H9 (cell line): ENCODE data around the gene CRY2. TPM values are rescaled to one million over a fixed set of nuclear protein-coding genes. Genes with fewer than 3 reads are reported as not detected.
A peak's percentile ranks its signal among the peaks of the same experiment; 100 is the strongest.

ENCODE experiments used
- DNase-seq: peaks from one replicate; pipeline ENCODE4 v3.0.0-alpha.2; 2017
- H2AFZ ChIP-seq: one replicate; pipeline ENCODE4 v1.6.1; 2013; ENCODE audit warnings: mild to moderate bottlenecking, low read length, control low read depth, moderate library complexity
- H2AK5ac ChIP-seq: 2 replicates; pipeline ENCODE4 v1.6.1; 2013; ENCODE audit warnings: low read length, control low read depth, mixed read lengths; ENCODE audit not compliant: insufficient read length
- H2BK120ac ChIP-seq: one replicate; pipeline ENCODE4 v1.6.1; 2013; ENCODE audit warnings: low read depth, mild to moderate bottlenecking, low read length, control low read depth, inconsistent platforms; ENCODE audit not compliant: poor library complexity, severe bottlenecking
- H2BK12ac ChIP-seq: 2 replicates; pipeline ENCODE4 v1.6.1; 2013; ENCODE audit warnings: low read length, control low read depth, mixed read lengths, low read depth; ENCODE audit not compliant: insufficient read length
- H2BK15ac ChIP-seq: 2 replicates; pipeline ENCODE4 v1.6.1; 2013; ENCODE audit warnings: low read depth, low read length, control low read depth
- H2BK20ac ChIP-seq: one replicate; pipeline ENCODE4 v1.6.1; 2013; ENCODE audit warnings: low read depth, mild to moderate bottlenecking, low read length, control low read depth, inconsistent platforms; ENCODE audit not compliant: poor library complexity, severe bottlenecking
- H2BK5ac ChIP-seq: 2 replicates; pipeline ENCODE4 v1.6.1; 2013; ENCODE audit warnings: low read length, control low read depth, mixed read lengths; ENCODE audit not compliant: insufficient read length
- H3K14ac ChIP-seq: 2 replicates; pipeline ENCODE4 v1.6.1; 2013; ENCODE audit warnings: low read length, control low read depth; ENCODE audit not compliant: insufficient read depth
- H3K18ac ChIP-seq: 2 replicates; pipeline ENCODE4 v1.6.1; 2013; ENCODE audit warnings: low read depth, mild to moderate bottlenecking, mixed read lengths, low read length, control low read depth; ENCODE audit not compliant: insufficient read length
- H3K23ac ChIP-seq: 2 replicates; pipeline ENCODE4 v1.6.1; 2013; ENCODE audit warnings: low read length, control low read depth, mixed read lengths, low read depth; ENCODE audit not compliant: insufficient read length
- H3K23me2 ChIP-seq: 2 replicates; pipeline ENCODE4 v1.6.1; 2013; ENCODE audit warnings: low read depth, mild to moderate bottlenecking, mixed read lengths, low read length, control low read depth; ENCODE audit not compliant: insufficient read length, poor library complexity, severe bottlenecking
- H3K27ac ChIP-seq: 2 replicates; pipeline ENCODE4 v1.5.1; 2013; ENCODE audit warnings: low read length, control low read depth, mixed read lengths, low read depth; ENCODE audit not compliant: insufficient read length
- H3K27me3 ChIP-seq: 2 replicates; pipeline ENCODE4 v1.6.1; 2013; ENCODE audit warnings: low read length, control low read depth, inconsistent platforms; ENCODE audit not compliant: insufficient read depth
- H3K4ac ChIP-seq: 2 replicates; pipeline ENCODE4 v1.6.1; 2013; ENCODE audit warnings: low read depth, mild to moderate bottlenecking, control low read depth, inconsistent platforms, low read length, moderate library complexity
- H3K4me1 ChIP-seq: 2 replicates; pipeline ENCODE4 v1.6.1; 2013; ENCODE audit warnings: low read length, control low read depth, inconsistent platforms; ENCODE audit not compliant: insufficient read depth
- H3K4me2 ChIP-seq: 2 replicates; pipeline ENCODE4 v1.6.1; 2013; ENCODE audit warnings: low read length, control low read depth, mixed read lengths; ENCODE audit not compliant: insufficient read length, insufficient read depth
- H3K56ac ChIP-seq: 2 replicates; pipeline ENCODE4 v1.6.1; 2013; ENCODE audit warnings: low read depth, mild to moderate bottlenecking, mixed read lengths, low read length, control low read depth; ENCODE audit not compliant: insufficient read length
- H3K79me1 ChIP-seq: 2 replicates; pipeline ENCODE4 v1.6.1; 2013; ENCODE audit warnings: low read depth, mild to moderate bottlenecking, moderate library complexity, low read length, control low read depth, inconsistent platforms; ENCODE audit not compliant: insufficient read depth, poor library complexity, severe bottlenecking
- H3K79me2 ChIP-seq: 2 replicates; pipeline ENCODE4 v1.6.1; 2013; ENCODE audit warnings: low read length, control low read depth, inconsistent platforms; ENCODE audit not compliant: insufficient read depth
- H3K9ac ChIP-seq: 2 replicates; pipeline ENCODE4 v1.6.1; 2013; ENCODE audit warnings: low read length, control low read depth, mixed read lengths; ENCODE audit not compliant: insufficient read length; ENCODE audit errors: extremely low read depth
- H3K9me3 ChIP-seq: one replicate; pipeline ENCODE4 v1.6.1; 2013; ENCODE audit warnings: low read depth, low read length, inconsistent platforms; ENCODE audit not compliant: control insufficient read depth
- H3T11ph ChIP-seq: one replicate; pipeline ENCODE4 v1.6.1; 2013; ENCODE audit warnings: mild to moderate bottlenecking, low read length, control low read depth, inconsistent platforms
- H4K20me1 ChIP-seq: one replicate; pipeline ENCODE4 v1.6.1; 2013; ENCODE audit not compliant: control insufficient read depth, insufficient read length, insufficient read depth
- H4K5ac ChIP-seq: 2 replicates; pipeline ENCODE4 v1.6.1; 2013; ENCODE audit warnings: low read depth, mild to moderate bottlenecking, mixed read lengths, low read length, control low read depth; ENCODE audit not compliant: insufficient read length
- H4K8ac ChIP-seq: replicated peaks from 2 replicates; pipeline ENCODE4 v1.6.1; 2013; ENCODE audit warnings: low read length, control low read depth, mixed read lengths, low read depth; ENCODE audit not compliant: insufficient read length
- H4K91ac ChIP-seq: 2 replicates; pipeline ENCODE4 v1.6.1; 2013; ENCODE audit warnings: low read depth, mild to moderate bottlenecking, moderate library complexity, mixed read lengths, low read length, control low read depth; ENCODE audit not compliant: insufficient read length
- H3K27ac Mint-ChIP-seq, 3 experiments: 2 replicates in 2 of 3; 3 replicates in 1 of 3; pipeline ENCODE4 v1.8.0; 2020 to 2021; ENCODE audit warnings: mixed read lengths in 3 of 3, mild to moderate bottlenecking in 1 of 3, moderate library complexity in 1 of 3
- H3K27me3 Mint-ChIP-seq: 2 replicates; pipeline ENCODE4 v1.8.0; 2021; ENCODE audit warnings: low read depth, mild to moderate bottlenecking, moderate library complexity, mixed read lengths
- H3K36me3 Mint-ChIP-seq, 3 experiments: 2 replicates in 2 of 3; 3 replicates in 1 of 3; pipeline ENCODE4 v1.8.0; 2020 to 2021; ENCODE audit warnings: low read depth in 3 of 3, mixed read lengths in 3 of 3; ENCODE audit not compliant: insufficient read depth in 1 of 3
- H3K4me1 Mint-ChIP-seq, 2 experiments: 2 replicates each; pipeline ENCODE4 v1.8.0; 2020; ENCODE audit warnings: mixed read lengths in 2 of 2
- H3K4me3 Mint-ChIP-seq, 2 experiments: 2 replicates in 1 of 2; 3 replicates in 1 of 2; pipeline ENCODE4 v1.8.0; 2020 to 2021; ENCODE audit warnings: mild to moderate bottlenecking in 2 of 2, mixed read lengths in 2 of 2, moderate library complexity in 1 of 2
- H3K9me3 Mint-ChIP-seq, 2 experiments: 2 replicates in 1 of 2; 3 replicates in 1 of 2; pipeline ENCODE4 v1.8.0; 2020; ENCODE audit warnings: mild to moderate bottlenecking in 2 of 2, mixed read lengths in 2 of 2, moderate library complexity in 1 of 2
- CTCF ChIP-seq: fragments of 200-600 bp; sonication (generic); conservative IDR thresholded peaks from 3 replicates; pipeline ENCODE4 v1.8.0; 2021; ENCODE audit warnings: antibody characterized with exemption, mild to moderate bottlenecking
- WGBS: extraction: QIAGEN DNeasy Blood & Tissue Kit; methylation state at CpG from one replicate; pipeline ENCODE4 v1.1.7; 2013; ENCODE audit warnings: missing lambda C conversion rate, low lambda C conversion rate, mixed read lengths; ENCODE audit not compliant: insufficient read length; ENCODE audit errors: extremely low coverage; 5-methylcytosine and 5-hydroxymethylcytosine counted together
- total RNA-seq: library from RNA; stranded (reverse); gene quantifications from 2 replicates; pipeline ENCODE4 v1.2.1, GENCODE V29; 2021

CRY2 gene
- total RNA-seq, 1 experiment from 2014 or later, result 14.4 TPM

GRCh38 chr11:45804761-45805304 lies 42.4 kb upstream of the CRY2 start, which contains the start of gene SLC35C1:
Gene SLC35C1, plus strand, starts transcription at chr11:45805149. Its CDS starts 653 bp downstream, at chr11:45805802.
- peak within 1 kb of the TSS; percentile 27 for H3K14ac ChIP-seq
- H2BK5ac ChIP-seq, result no peak within 1 kb of the TSS
- no peak within 1 kb of the TSS for H2AFZ ChIP-seq
- H3K4me3 Mint-ChIP-seq, result peak within 1 kb of the TSS; percentile 82 to 92
- H3K18ac ChIP-seq, result peak within 1 kb of the TSS; percentile 18
- H3K4me1 Mint-ChIP-seq, result peaks cover 17 to 21% of the 10 kb centered on the region in 2 experiments
- H3T11ph ChIP-seq, result no peak within 1 kb of the TSS
- H2BK120ac ChIP-seq, result no peak within 1 kb of the TSS
- H2BK15ac ChIP-seq, result no peak within 1 kb of the TSS
- TF ChIP-seq CTCF, result no peak
- H3K27ac ChIP-seq, result no peak within 1 kb of the TSS
- H3K9me3 Mint-ChIP-seq, result peaks cover 0 to 2% of the 10 kb centered on the region in 2 experiments; a peak in 1 of 5 replicates
- no peaks in the 10 kb centered on the region for H4K20me1 ChIP-seq
- no peak within 1 kb of the TSS for H4K91ac ChIP-seq
- peak within 1 kb of the TSS; percentile 64 for H3K4me2 ChIP-seq
- H3K79me2 ChIP-seq, result no peaks in the 10 kb centered on the region
- WGBS, result no CpG with 5 or more reads among the region's 49 CpGs
- H3K27me3 ChIP-seq, result peaks cover 2% of the 10 kb centered on the region; the same call in 1 of the 2 replicates
- H2AK5ac ChIP-seq, result no peak within 1 kb of the TSS
- no peak within 1 kb of the TSS for H3K9ac ChIP-seq
- no peak within 1 kb of the TSS for H2BK12ac ChIP-seq
- H3K4me1 ChIP-seq, result no peaks in the 10 kb centered on the region; the same call in 1 of the 2 replicates
- H3K9me3 ChIP-seq, result no peaks in the 10 kb centered on the region
- H4K8ac ChIP-seq, result no peak within 1 kb of the TSS
- peak; percentile 96 for DNase-seq
- no peak within 1 kb of the TSS for H4K5ac ChIP-seq
- no peak within 1 kb of the TSS for H3K56ac ChIP-seq
- no peak within 1 kb of the TSS for H3K4ac ChIP-seq
- peaks cover 0 to 11% (median 7%) of the 10 kb centered on the region in 3 experiments; a peak in 4 of 7 replicates for H3K36me3 Mint-ChIP-seq
- H3K23me2 ChIP-seq, result peaks cover 14% of the 10 kb centered on the region
- H3K27me3 Mint-ChIP-seq, result peaks cover 27% of the 10 kb centered on the region
- H3K79me1 ChIP-seq, result no peaks in the 10 kb centered on the region
- H3K27ac Mint-ChIP-seq, result peak within 1 kb of the TSS in 2 of 3 experiments; percentile 59 to 95; a peak in 4 of 7 replicates
- no peak within 1 kb of the TSS for H2BK20ac ChIP-seq
- H3K23ac ChIP-seq, result no peak within 1 kb of the TSS
